GM23338 (cell line): ENCODE data around the gene PNPO. TPM values are rescaled to one million over a fixed set of nuclear protein-coding genes. Genes with fewer than 3 reads are reported as not detected.

Source experiments
- ATAC-seq: fragments of 200-7000 bp; cut with Tn5 transposase; 3 replicates; pipeline ENCODE4 v1.9.1; 2020
- DNase-seq: peaks from one replicate; pipeline ENCODE4 v3.0.0-alpha.2; 2015; ENCODE audit warnings: low spot score
- H2AFZ ChIP-seq: fragments of 200-600 bp; sonication (generic); 2 replicates; pipeline ENCODE4 v1.8.0; 2016; ENCODE audit warnings: antibody characterized with exemption, mild to moderate bottlenecking, moderate library complexity
- H3F3A ChIP-seq: fragments of 200-600 bp; sonication (generic); replicated peaks from 2 replicates; pipeline ENCODE4 v1.8.0; 2017; ENCODE audit warnings: antibody characterized with exemption, mixed run types, low read depth
- H3K27ac ChIP-seq: fragments of 200-600 bp; sonication (generic); 2 replicates; pipeline ENCODE4 v1.6.1; 2016; ENCODE audit warnings: low read depth
- H3K27me3 ChIP-seq: fragments of 200-600 bp; sonication (generic); 2 replicates; pipeline ENCODE4 v1.8.0; 2016; ENCODE audit warnings: mild to moderate bottlenecking, mixed run types, moderate library complexity; ENCODE audit not compliant: insufficient read depth
- H3K36me3 ChIP-seq: fragments of 200-600 bp; sonication (generic); 2 replicates; pipeline ENCODE4 v1.8.0; 2016; ENCODE audit warnings: mild to moderate bottlenecking; ENCODE audit not compliant: insufficient read depth
- H3K4me1 ChIP-seq: fragments of 200-600 bp; sonication (generic); 2 replicates; pipeline ENCODE4 v1.8.0; 2016; ENCODE audit warnings: mild to moderate bottlenecking, moderate library complexity; ENCODE audit not compliant: insufficient read depth
- H3K4me2 ChIP-seq: fragments of 200-600 bp; sonication (generic); 2 replicates; pipeline ENCODE4 v1.7.1; 2017; ENCODE audit warnings: mixed run types
- H3K4me3 ChIP-seq: fragments of 200-600 bp; sonication (generic); 2 replicates; pipeline ENCODE4 v1.6.1; 2016; ENCODE audit warnings: mixed run types
- H3K79me2 ChIP-seq: fragments of 200-600 bp; sonication (generic); replicated peaks from 2 replicates; pipeline ENCODE4 v1.8.0; 2017; ENCODE audit warnings: mild to moderate bottlenecking; ENCODE audit not compliant: insufficient read depth
- H3K9me2 ChIP-seq: fragments of 200-600 bp; sonication (generic); 2 replicates; pipeline ENCODE4 v1.8.0; 2017; ENCODE audit not compliant: insufficient read depth
- H4K20me1 ChIP-seq: fragments of 200-600 bp; sonication (generic); replicated peaks from 2 replicates; pipeline ENCODE4 v1.8.0; 2017; ENCODE audit warnings: mild to moderate bottlenecking; ENCODE audit not compliant: insufficient read depth
- H3K27ac Mint-ChIP-seq: 2 replicates; pipeline ENCODE4 v1.8.0; 2020; ENCODE audit warnings: inconsistent platforms, mild to moderate bottlenecking, moderate library complexity, mixed read lengths
- H3K27me3 Mint-ChIP-seq: 3 replicates; pipeline ENCODE4 v1.8.0; 2022; ENCODE audit warnings: low read depth, mild to moderate bottlenecking, moderate library complexity, mixed read lengths, inconsistent platforms; ENCODE audit not compliant: insufficient read depth, poor library complexity
- H3K36me3 Mint-ChIP-seq: 3 replicates; pipeline ENCODE4 v1.8.0; 2021; ENCODE audit warnings: low read depth, mild to moderate bottlenecking, inconsistent platforms, moderate library complexity, mixed read lengths
- H3K4me1 Mint-ChIP-seq: 3 replicates; pipeline ENCODE4 v1.8.0; 2020; ENCODE audit warnings: mild to moderate bottlenecking, inconsistent platforms, mixed read lengths
- H3K4me3 Mint-ChIP-seq: 3 replicates; pipeline ENCODE4 v1.8.0; 2021; ENCODE audit warnings: moderate library complexity, mild to moderate bottlenecking, inconsistent platforms, mixed read lengths
- H3K9me3 Mint-ChIP-seq: 3 replicates; pipeline ENCODE4 v1.8.0; 2020; ENCODE audit warnings: moderate library complexity, mild to moderate bottlenecking, inconsistent platforms, mixed read lengths
- CREB1 ChIP-seq: fragments of 250-450 bp; sonication (Bioruptor Pico); IDR thresholded peaks from 2 replicates; pipeline ENCODE4 v1.5.0; 2020; ENCODE audit warnings: low read depth, mild to moderate bottlenecking, moderate library complexity
- EZH2 ChIP-seq: fragments of 200-600 bp; sonication (generic); IDR thresholded peaks from one replicate; pipeline ENCODE4 v1.8.0; 2017; ENCODE audit warnings: antibody characterized with exemption, mild to moderate bottlenecking, low read depth; ENCODE audit not compliant: unreplicated experiment
- EZH2phosphoT487 ChIP-seq: fragments of 200-600 bp; sonication (generic); IDR thresholded peaks from one replicate; pipeline ENCODE4 v1.8.1; 2018; ENCODE audit warnings: antibody characterized with exemption; ENCODE audit not compliant: unreplicated experiment
- JUNB ChIP-seq: IDR thresholded peaks from one replicate; pipeline ENCODE4 v1.6.1; 2016; ENCODE audit warnings: antibody characterized with exemption; ENCODE audit not compliant: unreplicated experiment
- NANOG ChIP-seq: IDR thresholded peaks from 2 replicates; pipeline ENCODE4 v1.6.1; 2016; ENCODE audit warnings: antibody characterized with exemption, borderline replicate concordance
- POLR2AphosphoS5 ChIP-seq: IDR thresholded peaks from 2 replicates; pipeline ENCODE4 v1.6.1; 2016; ENCODE audit warnings: antibody characterized with exemption, low read depth
- STAT1 ChIP-seq: IDR thresholded peaks from one replicate; pipeline ENCODE4 v1.6.1; 2016; ENCODE audit warnings: antibody characterized with exemption; ENCODE audit not compliant: unreplicated experiment
- ZNF114 ChIP-seq: fragments of 250-450 bp; sonication (Bioruptor Pico); IDR thresholded peaks from 2 replicates; pipeline ENCODE4 v1.5.0; 2020; ENCODE audit warnings: mild to moderate bottlenecking, moderate library complexity
- ZNF331 ChIP-seq: fragments of 250-450 bp; sonication (Bioruptor Pico); IDR thresholded peaks from 2 replicates; pipeline ENCODE4 v1.5.0; 2020; ENCODE audit warnings: low read depth, mild to moderate bottlenecking, moderate library complexity
- polyA plus RNA-seq: library from polyadenylated mRNA; unstranded; fragments of >200 nt; fragmentation: Nextera tagmentation; extraction: Ambion mirVana; gene quantifications from 2 replicates; pipeline ENCODE4 v1.2.1, GENCODE V29; 2016
- total RNA-seq: library from RNA; depleted of rRNA; stranded (reverse); fragments of >200 nt; shearing (Covaris generic); gene quantifications from 2 replicates; pipeline ENCODE4 v1.2.3, GENCODE V29; 2014
- TF ChIP-seq, protein P1 (sequence below): IDR thresholded peaks from 2 replicates; pipeline ENCODE4 v1.6.1; 2016; ENCODE audit warnings: antibody characterized with exemption
- TF ChIP-seq, protein P2 (sequence below), 2 experiments: fragments of 200-600 bp in 1 of 2; sonication (generic) in 1 of 2; conservative IDR thresholded peaks; 2 replicates each; pipeline versions ENCODE4 v1.5.1 to v1.6.1; 2016 to 2017; ENCODE audit warnings: antibody characterized with exemption in 2 of 2, low read depth in 2 of 2, mild to moderate bottlenecking in 2 of 2, moderate library complexity in 1 of 2
- TF ChIP-seq, protein P3 (sequence below): fragments of 250-450 bp; sonication (Bioruptor Pico); IDR thresholded peaks from 2 replicates; pipeline ENCODE4 v1.5.0; 2020; ENCODE audit warnings: mild to moderate bottlenecking, moderate library complexity
- TF ChIP-seq, protein P4 (sequence below): IDR thresholded peaks from one replicate; pipeline ENCODE4 v1.6.1; 2018; ENCODE audit warnings: antibody characterized with exemption; ENCODE audit not compliant: unreplicated experiment

PNPO gene
- total and polyA plus RNA-seq, 2 experiments from 2014 or later = 5.0 to 12.7 TPM

GRCh38 chr17:47946516-47946915, 5.1 kb downstream of the PNPO start:
- Mint-ChIP-seq H3K4me1 (peaks cover 21% of the 10 kb centered on the region), H3K27ac (no peak overlapping the region), H3K9me3 (no peaks in the 10 kb centered on the region), H3K36me3 (peaks cover 5% of the 10 kb centered on the region; the same call in 1 of the 3 replicates), H3K4me3 (no peak overlapping the region), H3K27me3 (peaks cover 18% of the 10 kb centered on the region)
- no peaks in the 10 kb centered on the region for H4K20me1 ChIP-seq
- TF ChIP-seq, protein P1, sequence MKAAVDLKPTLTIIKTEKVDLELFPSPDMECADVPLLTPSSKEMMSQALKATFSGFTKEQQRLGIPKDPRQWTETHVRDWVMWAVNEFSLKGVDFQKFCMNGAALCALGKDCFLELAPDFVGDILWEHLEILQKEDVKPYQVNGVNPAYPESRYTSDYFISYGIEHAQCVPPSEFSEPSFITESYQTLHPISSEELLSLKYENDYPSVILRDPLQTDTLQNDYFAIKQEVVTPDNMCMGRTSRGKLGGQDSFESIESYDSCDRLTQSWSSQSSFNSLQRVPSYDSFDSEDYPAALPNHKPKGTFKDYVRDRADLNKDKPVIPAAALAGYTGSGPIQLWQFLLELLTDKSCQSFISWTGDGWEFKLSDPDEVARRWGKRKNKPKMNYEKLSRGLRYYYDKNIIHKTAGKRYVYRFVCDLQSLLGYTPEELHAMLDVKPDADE = no peak
- TF ChIP-seq ZNF114 (CRISPR knock-in tag) = no peak
- TF ChIP-seq JUNB = no peak
- TF ChIP-seq, protein P2, sequence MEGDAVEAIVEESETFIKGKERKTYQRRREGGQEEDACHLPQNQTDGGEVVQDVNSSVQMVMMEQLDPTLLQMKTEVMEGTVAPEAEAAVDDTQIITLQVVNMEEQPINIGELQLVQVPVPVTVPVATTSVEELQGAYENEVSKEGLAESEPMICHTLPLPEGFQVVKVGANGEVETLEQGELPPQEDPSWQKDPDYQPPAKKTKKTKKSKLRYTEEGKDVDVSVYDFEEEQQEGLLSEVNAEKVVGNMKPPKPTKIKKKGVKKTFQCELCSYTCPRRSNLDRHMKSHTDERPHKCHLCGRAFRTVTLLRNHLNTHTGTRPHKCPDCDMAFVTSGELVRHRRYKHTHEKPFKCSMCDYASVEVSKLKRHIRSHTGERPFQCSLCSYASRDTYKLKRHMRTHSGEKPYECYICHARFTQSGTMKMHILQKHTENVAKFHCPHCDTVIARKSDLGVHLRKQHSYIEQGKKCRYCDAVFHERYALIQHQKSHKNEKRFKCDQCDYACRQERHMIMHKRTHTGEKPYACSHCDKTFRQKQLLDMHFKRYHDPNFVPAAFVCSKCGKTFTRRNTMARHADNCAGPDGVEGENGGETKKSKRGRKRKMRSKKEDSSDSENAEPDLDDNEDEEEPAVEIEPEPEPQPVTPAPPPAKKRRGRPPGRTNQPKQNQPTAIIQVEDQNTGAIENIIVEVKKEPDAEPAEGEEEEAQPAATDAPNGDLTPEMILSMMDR (conservative IDR thresholded peaks at IDR 0.05; ENCODE audit: low read depth in 2 of 2) = no peak
- no peak for TF ChIP-seq EZH2phosphoT487
- TF ChIP-seq, protein P3, sequence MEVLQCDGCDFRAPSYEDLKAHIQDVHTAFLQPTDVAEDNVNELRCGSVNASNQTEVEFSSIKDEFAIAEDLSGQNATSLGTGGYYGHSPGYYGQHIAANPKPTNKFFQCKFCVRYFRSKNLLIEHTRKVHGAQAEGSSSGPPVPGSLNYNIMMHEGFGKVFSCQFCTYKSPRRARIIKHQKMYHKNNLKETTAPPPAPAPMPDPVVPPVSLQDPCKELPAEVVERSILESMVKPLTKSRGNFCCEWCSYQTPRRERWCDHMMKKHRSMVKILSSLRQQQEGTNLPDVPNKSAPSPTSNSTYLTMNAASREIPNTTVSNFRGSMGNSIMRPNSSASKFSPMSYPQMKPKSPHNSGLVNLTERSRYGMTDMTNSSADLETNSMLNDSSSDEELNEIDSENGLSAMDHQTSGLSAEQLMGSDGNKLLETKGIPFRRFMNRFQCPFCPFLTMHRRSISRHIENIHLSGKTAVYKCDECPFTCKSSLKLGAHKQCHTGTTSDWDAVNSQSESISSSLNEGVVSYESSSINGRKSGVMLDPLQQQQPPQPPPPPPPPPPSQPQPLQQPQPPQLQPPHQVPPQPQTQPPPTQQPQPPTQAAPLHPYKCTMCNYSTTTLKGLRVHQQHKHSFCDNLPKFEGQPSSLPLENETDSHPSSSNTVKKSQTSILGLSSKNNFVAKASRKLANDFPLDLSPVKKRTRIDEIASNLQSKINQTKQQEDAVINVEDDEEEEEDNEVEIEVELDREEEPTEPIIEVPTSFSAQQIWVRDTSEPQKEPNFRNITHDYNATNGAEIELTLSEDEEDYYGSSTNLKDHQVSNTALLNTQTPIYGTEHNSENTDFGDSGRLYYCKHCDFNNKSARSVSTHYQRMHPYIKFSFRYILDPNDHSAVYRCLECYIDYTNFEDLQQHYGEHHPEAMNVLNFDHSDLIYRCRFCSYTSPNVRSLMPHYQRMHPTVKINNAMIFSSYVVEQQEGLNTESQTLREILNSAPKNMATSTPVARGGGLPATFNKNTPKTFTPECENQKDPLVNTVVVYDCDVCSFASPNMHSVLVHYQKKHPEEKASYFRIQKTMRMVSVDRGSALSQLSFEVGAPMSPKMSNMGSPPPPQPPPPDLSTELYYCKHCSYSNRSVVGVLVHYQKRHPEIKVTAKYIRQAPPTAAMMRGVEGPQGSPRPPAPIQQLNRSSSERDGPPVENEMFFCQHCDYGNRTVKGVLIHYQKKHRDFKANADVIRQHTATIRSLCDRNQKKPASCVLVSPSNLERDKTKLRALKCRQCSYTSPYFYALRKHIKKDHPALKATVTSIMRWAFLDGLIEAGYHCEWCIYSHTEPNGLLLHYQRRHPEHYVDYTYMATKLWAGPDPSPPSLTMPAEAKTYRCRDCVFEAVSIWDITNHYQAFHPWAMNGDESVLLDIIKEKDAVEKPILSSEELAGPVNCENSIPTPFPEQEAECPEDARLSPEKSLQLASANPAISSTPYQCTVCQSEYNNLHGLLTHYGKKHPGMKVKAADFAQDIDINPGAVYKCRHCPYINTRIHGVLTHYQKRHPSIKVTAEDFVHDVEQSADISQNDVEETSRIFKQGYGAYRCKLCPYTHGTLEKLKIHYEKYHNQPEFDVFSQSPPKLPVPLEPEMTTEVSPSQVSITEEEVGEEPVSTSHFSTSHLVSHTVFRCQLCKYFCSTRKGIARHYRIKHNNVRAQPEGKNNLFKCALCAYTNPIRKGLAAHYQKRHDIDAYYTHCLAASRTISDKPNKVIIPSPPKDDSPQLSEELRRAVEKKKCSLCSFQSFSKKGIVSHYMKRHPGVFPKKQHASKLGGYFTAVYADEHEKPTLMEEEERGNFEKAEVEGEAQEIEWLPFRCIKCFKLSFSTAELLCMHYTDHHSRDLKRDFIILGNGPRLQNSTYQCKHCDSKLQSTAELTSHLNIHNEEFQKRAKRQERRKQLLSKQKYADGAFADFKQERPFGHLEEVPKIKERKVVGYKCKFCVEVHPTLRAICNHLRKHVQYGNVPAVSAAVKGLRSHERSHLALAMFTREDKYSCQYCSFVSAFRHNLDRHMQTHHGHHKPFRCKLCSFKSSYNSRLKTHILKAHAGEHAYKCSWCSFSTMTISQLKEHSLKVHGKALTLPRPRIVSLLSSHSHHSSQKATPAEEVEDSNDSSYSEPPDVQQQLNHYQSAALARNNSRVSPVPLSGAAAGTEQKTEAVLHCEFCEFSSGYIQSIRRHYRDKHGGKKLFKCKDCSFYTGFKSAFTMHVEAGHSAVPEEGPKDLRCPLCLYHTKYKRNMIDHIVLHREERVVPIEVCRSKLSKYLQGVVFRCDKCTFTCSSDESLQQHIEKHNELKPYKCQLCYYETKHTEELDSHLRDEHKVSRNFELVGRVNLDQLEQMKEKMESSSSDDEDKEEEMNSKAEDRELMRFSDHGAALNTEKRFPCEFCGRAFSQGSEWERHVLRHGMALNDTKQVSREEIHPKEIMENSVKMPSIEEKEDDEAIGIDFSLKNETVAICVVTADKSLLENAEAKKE (CRISPR knock-in tag) = no peak
- no peak for TF ChIP-seq ZNF331
- no peak for TF ChIP-seq CREB1 (CRISPR knock-in tag)
- no peak for TF ChIP-seq NANOG
- TF ChIP-seq STAT1 = no peak
- no peak for TF ChIP-seq POLR2AphosphoS5
- no peak for TF ChIP-seq EZH2
- TF ChIP-seq, protein P4, sequence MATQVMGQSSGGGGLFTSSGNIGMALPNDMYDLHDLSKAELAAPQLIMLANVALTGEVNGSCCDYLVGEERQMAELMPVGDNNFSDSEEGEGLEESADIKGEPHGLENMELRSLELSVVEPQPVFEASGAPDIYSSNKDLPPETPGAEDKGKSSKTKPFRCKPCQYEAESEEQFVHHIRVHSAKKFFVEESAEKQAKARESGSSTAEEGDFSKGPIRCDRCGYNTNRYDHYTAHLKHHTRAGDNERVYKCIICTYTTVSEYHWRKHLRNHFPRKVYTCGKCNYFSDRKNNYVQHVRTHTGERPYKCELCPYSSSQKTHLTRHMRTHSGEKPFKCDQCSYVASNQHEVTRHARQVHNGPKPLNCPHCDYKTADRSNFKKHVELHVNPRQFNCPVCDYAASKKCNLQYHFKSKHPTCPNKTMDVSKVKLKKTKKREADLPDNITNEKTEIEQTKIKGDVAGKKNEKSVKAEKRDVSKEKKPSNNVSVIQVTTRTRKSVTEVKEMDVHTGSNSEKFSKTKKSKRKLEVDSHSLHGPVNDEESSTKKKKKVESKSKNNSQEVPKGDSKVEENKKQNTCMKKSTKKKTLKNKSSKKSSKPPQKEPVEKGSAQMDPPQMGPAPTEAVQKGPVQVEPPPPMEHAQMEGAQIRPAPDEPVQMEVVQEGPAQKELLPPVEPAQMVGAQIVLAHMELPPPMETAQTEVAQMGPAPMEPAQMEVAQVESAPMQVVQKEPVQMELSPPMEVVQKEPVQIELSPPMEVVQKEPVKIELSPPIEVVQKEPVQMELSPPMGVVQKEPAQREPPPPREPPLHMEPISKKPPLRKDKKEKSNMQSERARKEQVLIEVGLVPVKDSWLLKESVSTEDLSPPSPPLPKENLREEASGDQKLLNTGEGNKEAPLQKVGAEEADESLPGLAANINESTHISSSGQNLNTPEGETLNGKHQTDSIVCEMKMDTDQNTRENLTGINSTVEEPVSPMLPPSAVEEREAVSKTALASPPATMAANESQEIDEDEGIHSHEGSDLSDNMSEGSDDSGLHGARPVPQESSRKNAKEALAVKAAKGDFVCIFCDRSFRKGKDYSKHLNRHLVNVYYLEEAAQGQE = no peak
- ATAC-seq (no peak), DNase-seq (no peak)
- H3K4me1 ChIP-seq = peaks cover 14% of the 10 kb centered on the region; the same call in 1 of the 2 replicates
- no peak overlapping the region for H2AFZ ChIP-seq
- H3K27me3 ChIP-seq = 0 out of 2 replicates have a peak, but pooled peaks cover 4% of the 10 kb centered on the region
- H3K36me3 ChIP-seq = no peaks in the 10 kb centered on the region
- no peaks in the 10 kb centered on the region for H3K79me2 ChIP-seq
- H3K27ac ChIP-seq = no peak overlapping the region
- no peak overlapping the region for H3K4me3 ChIP-seq
- no peak overlapping the region for H3K4me2 ChIP-seq
- no peaks in the 10 kb centered on the region for H3K9me2 ChIP-seq
- H3F3A ChIP-seq = peaks cover 2% of the 10 kb centered on the region; the same call in 1 of the 2 replicates
